ENCODE results near the gene ARID3A.

Gene ARID3A

GRCh38 chr19:938233-938923 lies 12.5 kb downstream of the ARID3A start:
- no peak for DNase-seq (ENCODE audit: low read depth)
- TF ChIP-seq, protein P1, sequence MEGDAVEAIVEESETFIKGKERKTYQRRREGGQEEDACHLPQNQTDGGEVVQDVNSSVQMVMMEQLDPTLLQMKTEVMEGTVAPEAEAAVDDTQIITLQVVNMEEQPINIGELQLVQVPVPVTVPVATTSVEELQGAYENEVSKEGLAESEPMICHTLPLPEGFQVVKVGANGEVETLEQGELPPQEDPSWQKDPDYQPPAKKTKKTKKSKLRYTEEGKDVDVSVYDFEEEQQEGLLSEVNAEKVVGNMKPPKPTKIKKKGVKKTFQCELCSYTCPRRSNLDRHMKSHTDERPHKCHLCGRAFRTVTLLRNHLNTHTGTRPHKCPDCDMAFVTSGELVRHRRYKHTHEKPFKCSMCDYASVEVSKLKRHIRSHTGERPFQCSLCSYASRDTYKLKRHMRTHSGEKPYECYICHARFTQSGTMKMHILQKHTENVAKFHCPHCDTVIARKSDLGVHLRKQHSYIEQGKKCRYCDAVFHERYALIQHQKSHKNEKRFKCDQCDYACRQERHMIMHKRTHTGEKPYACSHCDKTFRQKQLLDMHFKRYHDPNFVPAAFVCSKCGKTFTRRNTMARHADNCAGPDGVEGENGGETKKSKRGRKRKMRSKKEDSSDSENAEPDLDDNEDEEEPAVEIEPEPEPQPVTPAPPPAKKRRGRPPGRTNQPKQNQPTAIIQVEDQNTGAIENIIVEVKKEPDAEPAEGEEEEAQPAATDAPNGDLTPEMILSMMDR (IDR thresholded peaks at IDR 0.05; ENCODE audit: control insufficient read depth, insufficient read depth, low read depth, low read length, missing control alignments), result no peak
- no peak overlapping the region for H3K4me3 ChIP-seq (ENCODE audit: control insufficient read depth, low read depth, low read length)

DNA sequence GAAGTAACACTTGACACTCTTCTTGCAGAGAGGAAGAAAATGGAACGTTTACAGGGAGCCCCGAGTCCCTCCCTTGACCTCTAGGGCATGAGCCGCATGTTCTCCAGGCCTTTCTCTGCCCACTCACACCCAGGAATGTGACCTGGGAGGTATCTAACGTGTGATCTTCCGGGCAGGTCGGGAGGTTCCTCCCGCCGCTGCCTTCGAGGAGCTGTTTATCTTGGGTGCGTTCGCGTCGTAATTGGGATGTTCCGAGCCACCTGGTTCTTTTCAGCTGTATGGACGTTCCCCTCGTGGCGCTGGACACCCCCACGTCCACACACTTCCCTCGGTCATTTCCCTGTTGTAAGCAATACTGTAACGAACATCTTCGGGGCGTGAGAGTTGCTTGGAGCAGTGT lies 13.6 kb downstream of the ARID3A start:
- H3K4me3 ChIP-seq (ENCODE audit: control insufficient read depth, low read depth, low read length), result no peak overlapping the region
- DNase-seq (ENCODE audit: low read depth), result no peak
- TF ChIP-seq, protein P1 (IDR thresholded peaks at IDR 0.05; ENCODE audit: control insufficient read depth, insufficient read depth, low read depth, low read length, missing control alignments), result no peak

GRCh38 chr19:939922-940321 lies 14.1 kb downstream of the ARID3A start:
- TF ChIP-seq, protein P1 (IDR thresholded peaks at IDR 0.05; ENCODE audit: control insufficient read depth, insufficient read depth, low read depth, low read length, missing control alignments), result no peak

GRCh38 chr19:940591-941291 lies 14.9 kb downstream of the ARID3A start:
- TF ChIP-seq, protein P1 (IDR thresholded peaks at IDR 0.05; ENCODE audit: control insufficient read depth, insufficient read depth, low read depth, low read length, missing control alignments), result no peak
- DNase-seq (ENCODE audit: low read depth), result no peak
- peak overlapping the region; percentile 33 for H3K4me3 ChIP-seq (ENCODE audit: control insufficient read depth, low read depth, low read length)

More at GRCh38 chr19:939922-940321, 14.1 kb downstream of the ARID3A start:
- H3K4me3 ChIP-seq (ENCODE audit: control insufficient read depth, low read depth, low read length), result no peak overlapping the region
- DNase-seq (ENCODE audit: low read depth), result no peak

- DNase-seq (ENCODE audit: low read depth), result no peak
- peak overlapping the region; percentile 33 for H3K4me3 ChIP-seq (ENCODE audit: control insufficient read depth, low read depth, low read length)
- TF ChIP-seq, protein P1 (IDR thresholded peaks at IDR 0.05; ENCODE audit: control insufficient read depth, insufficient read depth, low read depth, low read length, missing control alignments), result no peak
These were observed 15.7 kb downstream of the ARID3A start for GRCh38 chr19:941292-942132.

DNA sequence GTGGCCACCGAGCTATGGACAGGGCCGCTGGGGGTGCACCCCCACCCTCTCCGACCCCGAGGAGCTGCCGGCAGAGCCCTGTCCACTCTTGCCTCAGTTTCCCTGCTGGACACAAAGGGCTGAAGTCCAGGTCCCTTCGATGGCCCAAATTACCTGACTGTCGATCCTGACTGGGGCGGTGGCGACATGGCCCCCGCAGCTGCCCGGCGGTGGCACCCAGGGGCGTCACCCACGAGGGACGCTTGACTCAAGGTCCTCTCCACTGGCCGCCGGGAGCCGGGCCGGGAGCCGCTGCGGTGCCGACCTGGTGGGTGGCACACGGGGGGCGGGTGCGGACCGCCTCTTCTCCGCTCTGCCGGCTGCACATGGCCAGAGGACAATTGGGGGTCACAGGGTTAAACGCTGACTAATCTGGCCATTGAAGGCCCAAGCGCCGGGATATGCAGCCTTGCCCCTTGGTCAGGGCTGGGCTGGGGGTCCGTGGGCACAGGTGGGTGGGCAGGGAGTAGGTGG lies 16.4 kb downstream of the ARID3A start:
- TF ChIP-seq, protein P1 (IDR thresholded peaks at IDR 0.05; ENCODE audit: control insufficient read depth, insufficient read depth, low read depth, low read length, missing control alignments), result no peak
- H3K4me3 ChIP-seq (ENCODE audit: control insufficient read depth, low read depth, low read length), result no peak overlapping the region

More for the DNA sequence above, 16.4 kb downstream of the ARID3A start:
- no peak for DNase-seq (ENCODE audit: low read depth)

Measured in AG09309 (cell line).